ENCODE data around the gene NOXA1. TPM values are rescaled to one million over a fixed set of nuclear protein-coding genes. Genes with fewer than 3 reads are reported as not detected.

The NOXA1 gene
- total and polyA plus RNA-seq, 9 of the 15 experiments (the other 6 are each of a cell fraction or from before 2014, with no cell fraction given): 0.07 to 1.2 (median 0.20) TPM; not detected in 4

GRCh38 chr9:137453643-137454081 is 30.5 kb downstream of the NOXA1 start:
- Histone ChIP-seq H3K9ac (ENCODE audit: insufficient read depth in 1 of 2, low read depth in 2 of 2, low read length in 2 of 2) (peak overlapping the region; percentile 20 to 84; a peak in 3 of 4 replicates), H3K9me1 (ENCODE audit: control insufficient read depth, insufficient read depth, low read length) (no peaks in the 10 kb centered on the region), H3K9me3 (replicated peaks; ENCODE audit: control insufficient read depth, insufficient read depth, low read depth, low read length) (no peaks in the 10 kb centered on the region), H3K27me3 (ENCODE audit: control insufficient read depth in 2 of 2, insufficient read depth in 2 of 2, low read length in 2 of 2) (no peaks in the 10 kb centered on the region), H3K27ac (ENCODE audit: extremely low read depth, low read depth, low read length) (peak overlapping the region; percentile 43; the same call in 1 of the 3 replicates), H3K4me1 (replicated peaks in 1 of 2; ENCODE audit: control insufficient read depth in 2 of 2, insufficient read depth in 2 of 2, low read length in 2 of 2) (peaks cover 7 to 88% of the 10 kb centered on the region in 2 experiments), H3K36me3 (ENCODE audit: control insufficient read depth, insufficient read depth, low read length) (peaks cover 72% of the 10 kb centered on the region), H4K20me1 (replicated peaks; ENCODE audit: control insufficient read depth, insufficient read depth, low read length) (no peaks in the 10 kb centered on the region), H2AFZ (ENCODE audit: low read depth, low read length) (no peak overlapping the region), H3K79me2 (ENCODE audit: control insufficient read depth, insufficient read depth, low read length) (peaks cover 9% of the 10 kb centered on the region), H3K4me3 (peak overlapping the region; percentile 29), H3K4me2 (ENCODE audit: insufficient read depth, low read length) (peak overlapping the region; percentile 58)
- ATAC-seq (peak; percentile 91), FAIRE-seq (peak; percentile 11), DNase-seq (ENCODE audit: extremely low read depth in 1 of 4, low spot score in 3 of 4) (peak; percentile 72 to 90 (median 82))
- in situ Hi-C loops (cut with MboI): no loop called here
- intact Hi-C loops (cut with micrococcal nuclease): no loop called here
- CTCF ChIA-PET (ENCODE audit: low intra/inter-chr PET ratio): no interaction called here
- 18% methylated on average over 14 of the region's 25 CpGs for WGBS (ENCODE audit: insufficient coverage, low coverage, missing lambda C conversion rate)
- POLR2A ChIA-PET: interaction anchor here (0.6 to 1.2 kb wide), 3 partner anchors 9 to 561 kb away, joined by 3 to 4 read pairs (median 4); no protein-coding TSS in a partner anchor
- BruUV-seq (replicated peaks): no TSS peak
- TF ChIP-seq THRB (CRISPR knock-in tag; conservative IDR thresholded peaks at IDR 0.05) (0 out of 2 replicates have a peak, but pooled peaks have one; percentile 24), POLR2G (IDR thresholded peaks at IDR 0.05; ENCODE audit: low read depth, low read length) (peak; percentile 26; the same call in 1 of the 2 replicates), OTX1 (CRISPR knock-in tag; IDR thresholded peaks at IDR 0.05) (0 out of 2 replicates have a peak, but pooled peaks have one; percentile 25), KLF6 (CRISPR knock-in tag; IDR thresholded peaks at IDR 0.05; ENCODE audit: borderline replicate concordance) (0 out of 2 replicates have a peak, but pooled peaks have one; percentile 34), ZNF274 (IDR thresholded peaks at IDR 0.05; ENCODE audit: borderline replicate concordance, low read depth, low read length) (no peak), MTA1 (IDR thresholded peaks at IDR 0.05; ENCODE audit: borderline replicate concordance) (no peak), ZBTB7A (IDR thresholded peaks at IDR 0.05; ENCODE audit: borderline replicate concordance, control insufficient read depth, low read depth, low read length) (peak; percentile 11; the same call in 1 of the 2 replicates), PCBP1 (IDR thresholded peaks at IDR 0.05; ENCODE audit: low read depth, low read length, poor library complexity, severe bottlenecking) (peak; percentile 61), POLR2A (conservative IDR thresholded peaks at IDR 0.05) (0 out of 2 replicates have a peak, but pooled peaks have one; percentile 28), ZBTB33 (CRISPR knock-in tag; IDR thresholded peaks at IDR 0.05) (peak; percentile 89), VEZF1 (CRISPR knock-in tag; IDR thresholded peaks at IDR 0.05) (no peak)
- TF ChIP-seq, protein P1, sequence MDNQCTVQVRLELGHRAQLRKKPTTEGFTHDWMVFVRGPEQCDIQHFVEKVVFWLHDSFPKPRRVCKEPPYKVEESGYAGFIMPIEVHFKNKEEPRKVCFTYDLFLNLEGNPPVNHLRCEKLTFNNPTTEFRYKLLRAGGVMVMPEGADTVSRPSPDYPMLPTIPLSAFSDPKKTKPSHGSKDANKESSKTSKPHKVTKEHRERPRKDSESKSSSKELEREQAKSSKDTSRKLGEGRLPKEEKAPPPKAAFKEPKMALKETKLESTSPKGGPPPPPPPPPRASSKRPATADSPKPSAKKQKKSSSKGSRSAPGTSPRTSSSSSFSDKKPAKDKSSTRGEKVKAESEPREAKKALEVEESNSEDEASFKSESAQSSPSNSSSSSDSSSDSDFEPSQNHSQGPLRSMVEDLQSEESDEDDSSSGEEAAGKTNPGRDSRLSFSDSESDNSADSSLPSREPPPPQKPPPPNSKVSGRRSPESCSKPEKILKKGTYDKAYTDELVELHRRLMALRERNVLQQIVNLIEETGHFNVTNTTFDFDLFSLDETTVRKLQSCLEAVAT (IDR thresholded peaks at IDR 0.05): 0 out of 4 replicates have a peak, but pooled peaks of 1 of the 2 experiments have one; percentile 33
- TF ChIP-seq, protein P2, sequence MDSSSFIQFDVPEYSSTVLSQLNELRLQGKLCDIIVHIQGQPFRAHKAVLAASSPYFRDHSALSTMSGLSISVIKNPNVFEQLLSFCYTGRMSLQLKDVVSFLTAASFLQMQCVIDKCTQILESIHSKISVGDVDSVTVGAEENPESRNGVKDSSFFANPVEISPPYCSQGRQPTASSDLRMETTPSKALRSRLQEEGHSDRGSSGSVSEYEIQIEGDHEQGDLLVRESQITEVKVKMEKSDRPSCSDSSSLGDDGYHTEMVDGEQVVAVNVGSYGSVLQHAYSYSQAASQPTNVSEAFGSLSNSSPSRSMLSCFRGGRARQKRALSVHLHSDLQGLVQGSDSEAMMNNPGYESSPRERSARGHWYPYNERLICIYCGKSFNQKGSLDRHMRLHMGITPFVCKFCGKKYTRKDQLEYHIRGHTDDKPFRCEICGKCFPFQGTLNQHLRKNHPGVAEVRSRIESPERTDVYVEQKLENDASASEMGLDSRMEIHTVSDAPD (CRISPR knock-in tag; IDR thresholded peaks at IDR 0.05): no peak
